HL-60 (cell line): ENCODE data around the gene SMIM24.

Experiments used
- CTCF ChIP-seq: IDR thresholded peaks from one replicate; pipeline ENCODE4 v1.5.1; 2011; ENCODE audit warnings: low read length, control low read depth, inconsistent platforms; ENCODE audit not compliant: insufficient read depth
- GABPA ChIP-seq: IDR thresholded peaks from 2 replicates; pipeline ENCODE4 v1.6.1; 2012; ENCODE audit warnings: low read depth
- POLR2AphosphoS5 ChIP-seq: IDR thresholded peaks from 2 replicates; pipeline ENCODE4 v1.6.1; 2012; ENCODE audit warnings: low read depth
- REST ChIP-seq: IDR thresholded peaks from 2 replicates; pipeline ENCODE4 v1.6.1; 2012; ENCODE audit warnings: low read depth; ENCODE audit not compliant: insufficient replicate concordance
- SPI1 ChIP-seq: IDR thresholded peaks from 2 replicates; pipeline ENCODE4 v1.6.1; 2012; ENCODE audit warnings: low read depth, mild to moderate bottlenecking, borderline replicate concordance

GRCh38 chr19:3497757-3498520 is 17.6 kb upstream of the SMIM24 start:
- TF ChIP-seq CTCF (no peak), POLR2AphosphoS5 (no peak), GABPA (no peak), REST (no peak), SPI1 (no peak)
